Cortex of kidney (tissue), 1 donor: Measurements from ENCODE around the gene ZPR1.
"Not testable (repeated sequence)": the region's sequence is repeated elsewhere in the genome, so short reads cannot be mapped to it uniquely, and the experiment has no call there.

Source experiments
- DNase-seq: peaks from one replicate; lab custom pipeline; 2025; lab: John Stamatoyannopoulos, UW

The ZPR1 gene

GRCh38 chr11:116823031-116823843 is 35.4 kb upstream of the ZPR1 start, which contains the start of gene APOA4:
Gene APOA4 (minus strand): TSS chr11:116823304. CDS start chr11:116823191, 113 bp downstream.
- no peak for DNase-seq

DNA sequence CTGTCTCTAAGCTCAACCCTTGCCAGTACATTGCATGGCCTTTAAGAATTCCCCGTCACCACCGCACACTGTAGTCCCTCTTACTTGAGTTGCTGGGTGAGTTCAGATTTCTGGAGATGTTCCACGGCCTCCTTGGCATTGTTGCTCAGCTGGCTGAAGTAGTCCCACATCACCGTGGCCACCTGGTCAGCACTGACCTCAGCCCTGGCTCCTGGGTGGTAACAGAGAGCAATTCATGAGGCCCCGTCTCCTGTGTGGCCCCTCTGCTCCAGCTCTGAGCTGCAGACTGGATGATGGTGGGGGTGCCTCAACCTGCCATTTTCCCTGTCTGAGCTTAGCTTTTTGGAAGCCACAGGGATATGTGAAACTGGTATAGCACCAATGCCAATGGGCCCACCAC is 34.8 kb upstream of the ZPR1 start:
- DNase-seq, result no peak

- no peak for DNase-seq
Observed at GRCh38 chr11:116821050-116821918, 33.5 kb upstream of the ZPR1 start.

DNA sequence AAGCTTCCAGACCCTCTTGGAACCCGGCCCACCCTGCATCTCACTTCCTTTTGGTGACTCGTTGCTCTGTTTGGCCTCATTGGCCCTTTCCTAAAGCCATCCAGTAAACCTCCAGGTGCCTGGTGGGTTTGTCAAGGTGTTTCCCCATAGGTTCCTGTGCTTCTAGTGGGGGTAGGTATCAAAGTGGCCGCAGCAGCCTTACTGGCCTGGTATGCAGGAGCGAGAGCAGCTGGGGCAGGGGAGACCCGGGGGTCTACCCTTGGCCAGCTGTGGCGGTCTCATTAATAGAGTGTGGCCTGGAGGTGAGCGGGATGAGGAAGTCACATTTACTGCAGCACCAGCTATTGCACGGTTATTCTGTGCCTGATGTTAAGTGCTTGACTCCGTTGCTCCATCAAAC is 31.2 kb upstream of the ZPR1 start:
- no peak for DNase-seq

GRCh38 chr11:116814502-116814901 is 26.7 kb upstream of the ZPR1 start:
- DNase-seq, result no peak

DNA sequence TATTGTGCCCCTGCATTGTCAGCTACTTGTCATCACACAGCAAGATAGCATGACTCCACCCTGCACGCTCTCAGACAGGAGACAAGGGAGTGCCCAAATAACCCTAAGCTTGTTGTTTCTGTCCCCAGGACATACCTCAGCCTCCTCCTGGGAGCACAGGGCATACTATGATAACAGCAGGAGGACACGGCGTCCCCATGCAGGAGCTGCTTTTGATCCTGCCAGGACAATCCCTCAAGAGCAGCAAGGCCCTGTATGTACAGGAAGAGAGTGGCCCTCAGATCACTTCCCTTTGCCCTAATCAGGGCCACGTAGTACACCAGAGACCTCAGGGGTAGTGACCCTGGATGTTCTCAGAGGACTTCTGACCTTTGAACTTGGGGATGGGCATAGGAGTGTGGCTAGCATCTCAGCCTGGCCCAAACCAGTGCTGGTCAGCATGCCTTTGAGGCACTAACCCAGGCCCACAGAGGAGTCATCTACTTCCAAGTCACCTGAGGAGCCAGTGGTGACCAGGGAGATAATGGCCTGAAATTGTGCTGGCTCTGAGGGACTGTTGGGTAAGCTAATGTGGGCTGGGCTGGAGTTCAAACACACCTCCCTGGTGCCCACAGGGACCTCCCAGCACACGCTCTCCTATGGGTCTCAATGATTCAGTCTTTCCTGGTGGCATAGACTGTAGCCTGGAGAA is 26.1 kb upstream of the ZPR1 start:
- no peak for DNase-seq

DNA sequence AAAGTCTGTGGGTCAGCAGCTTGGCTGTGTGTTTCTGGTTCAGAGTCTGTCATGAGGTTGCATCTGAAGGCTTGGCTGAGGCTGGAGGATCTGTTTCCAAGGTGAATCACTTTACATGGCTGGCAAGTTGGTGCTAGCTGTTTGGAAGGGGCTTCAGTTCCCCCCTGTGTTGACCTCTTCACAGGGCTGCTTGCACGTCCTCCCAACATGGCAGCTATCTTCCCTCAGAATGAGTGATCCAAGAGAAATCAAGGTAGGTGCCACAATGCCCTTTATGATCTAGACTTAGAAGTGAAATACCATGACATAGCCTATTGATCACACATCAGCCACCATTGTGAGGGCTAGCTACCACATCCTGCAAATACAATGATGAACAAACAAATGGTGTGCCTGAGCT is 25.3 kb upstream of the ZPR1 start:
- no peak for DNase-seq

DNA sequence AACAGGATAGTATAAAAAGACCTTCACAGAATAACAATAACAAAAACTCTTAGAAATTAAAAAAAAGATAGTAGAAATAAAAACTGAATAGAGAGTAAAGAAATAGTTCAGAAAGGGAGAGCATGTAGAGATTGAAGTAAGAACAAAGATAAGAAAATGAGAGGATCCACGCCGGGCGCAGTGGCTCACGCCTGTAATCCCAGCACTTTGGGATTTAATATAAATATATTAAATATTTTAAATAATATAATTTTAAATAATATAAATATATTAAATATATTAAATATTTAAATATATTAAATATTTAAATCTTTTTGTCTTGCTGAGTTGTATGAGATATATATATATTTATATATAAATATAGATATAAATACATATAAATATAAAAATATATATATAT is 24.3 kb upstream of the ZPR1 start:
- DNase-seq, result no peak

DNA sequence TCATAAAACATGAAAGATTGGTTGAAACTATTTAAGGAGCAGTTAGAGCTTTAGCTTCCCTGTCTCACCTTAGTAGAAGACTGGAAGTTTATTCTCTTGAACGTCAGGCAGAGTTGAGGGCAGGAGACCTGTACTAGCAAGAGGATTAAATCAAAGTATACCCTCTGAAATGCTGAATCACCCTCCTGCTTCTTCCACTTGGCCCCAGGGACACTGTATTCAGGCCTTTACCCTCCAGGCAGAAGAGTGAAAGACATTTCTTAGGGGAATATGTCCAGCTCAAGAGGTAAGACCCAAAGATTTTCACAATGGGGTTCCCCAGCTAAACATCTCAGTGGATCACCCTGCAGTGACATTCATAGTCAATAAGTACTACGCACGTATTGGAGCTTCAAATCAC is 23.4 kb upstream of the ZPR1 start:
- DNase-seq, result no peak

DNA sequence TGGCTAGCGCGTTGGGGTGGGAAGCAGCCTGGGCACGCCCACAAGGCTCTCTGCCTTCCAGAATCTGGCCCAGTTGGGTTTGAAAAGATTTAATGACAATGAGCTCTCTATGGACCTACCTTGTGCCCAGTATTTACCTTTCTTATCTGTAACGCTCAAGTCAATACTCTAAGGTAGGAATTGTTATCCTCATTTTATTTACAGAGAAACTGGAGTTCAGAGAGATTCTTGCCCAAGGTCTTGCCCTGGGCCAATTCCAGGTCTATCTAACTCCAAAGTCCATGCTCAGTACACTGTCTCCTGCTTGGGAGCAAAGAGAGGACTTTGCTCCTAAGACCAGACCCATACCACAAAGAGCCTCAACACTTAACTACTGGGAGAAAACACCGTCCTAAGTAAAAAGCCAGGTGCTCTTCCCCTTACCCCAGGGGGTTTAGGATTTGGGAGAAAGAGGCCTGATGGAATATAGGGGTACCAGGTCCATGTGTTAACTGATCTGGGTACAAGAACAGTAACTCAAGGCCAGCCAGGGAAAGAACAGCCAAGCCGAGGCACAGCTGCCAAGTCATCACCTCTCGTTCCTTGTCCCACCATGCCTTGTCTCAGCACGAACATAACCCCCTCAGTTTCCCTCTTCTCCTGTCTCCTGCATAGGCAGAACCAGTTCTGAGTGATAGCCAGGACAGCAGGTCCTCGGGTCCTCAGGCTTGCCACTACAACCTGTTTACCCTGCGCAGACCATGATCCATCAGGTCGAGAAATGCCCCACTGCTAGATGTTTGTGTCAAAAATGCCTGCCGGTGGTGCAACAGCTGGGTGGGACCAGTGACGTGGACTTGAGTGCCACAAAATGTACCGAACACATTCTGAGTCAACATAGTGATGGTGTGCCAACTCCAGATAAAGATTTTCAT is 20.7 kb upstream of the ZPR1 start:
- no peak for DNase-seq

GRCh38 chr11:116807601-116808261 is 19.9 kb upstream of the ZPR1 start:
- no peak for DNase-seq

- DNase-seq, result no peak
Observed at GRCh38 chr11:116804001-116804400, 16.2 kb upstream of the ZPR1 start.

- not testable (repeated sequence) for DNase-seq
Observed at GRCh38 chr11:116801662-116802061, 13.8 kb upstream of the ZPR1 start.

DNA sequence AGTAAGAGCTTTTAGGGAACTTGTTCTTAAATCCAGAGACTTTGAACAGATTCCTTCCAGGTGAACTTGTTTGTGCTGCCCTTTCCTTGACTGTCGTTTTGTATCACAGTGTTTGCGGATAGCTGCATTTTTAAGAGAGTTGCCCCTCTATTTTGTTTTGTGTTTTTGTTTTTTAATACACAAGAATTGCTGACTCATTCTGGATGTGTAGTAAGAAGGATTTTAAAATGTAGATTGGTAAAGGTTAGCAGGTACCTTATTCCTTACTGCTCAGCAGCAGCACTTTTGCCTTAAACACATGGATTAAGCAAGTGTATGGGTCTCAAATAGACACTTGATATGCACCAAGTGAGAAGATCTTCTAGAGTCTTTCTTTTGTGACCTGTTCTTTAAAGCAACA is 12.8 kb upstream of the ZPR1 start:
- DNase-seq, result no peak

GRCh38 chr11:116798368-116798767 is 10.5 kb upstream of the ZPR1 start:
- DNase-seq, result no peak

GRCh38 chr11:116797816-116798215 is 10.0 kb upstream of the ZPR1 start:
- no peak for DNase-seq

GRCh38 chr11:116796548-116796947 is 8.7 kb upstream of the ZPR1 start:
- no peak for DNase-seq

DNA sequence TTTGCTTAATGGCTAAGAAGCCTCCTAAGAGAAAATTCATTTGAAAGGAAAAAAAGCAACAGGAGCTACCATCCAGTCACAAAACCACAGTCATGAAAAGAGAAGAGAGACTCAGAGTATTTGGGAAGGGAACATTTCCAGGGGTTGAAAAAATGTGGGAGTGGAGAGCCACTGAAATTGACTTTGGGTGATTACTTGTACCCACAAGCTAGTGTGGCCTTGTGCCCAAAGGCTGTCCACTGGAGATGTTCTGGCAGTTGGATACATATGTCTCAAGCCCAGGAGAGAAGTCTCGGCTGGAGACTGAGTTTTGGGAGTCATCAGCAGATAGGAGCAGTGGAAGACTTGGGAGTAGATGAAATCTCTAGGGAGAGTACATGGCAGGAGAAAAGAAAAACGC is 7.0 kb upstream of the ZPR1 start:
- DNase-seq, result no peak

DNA sequence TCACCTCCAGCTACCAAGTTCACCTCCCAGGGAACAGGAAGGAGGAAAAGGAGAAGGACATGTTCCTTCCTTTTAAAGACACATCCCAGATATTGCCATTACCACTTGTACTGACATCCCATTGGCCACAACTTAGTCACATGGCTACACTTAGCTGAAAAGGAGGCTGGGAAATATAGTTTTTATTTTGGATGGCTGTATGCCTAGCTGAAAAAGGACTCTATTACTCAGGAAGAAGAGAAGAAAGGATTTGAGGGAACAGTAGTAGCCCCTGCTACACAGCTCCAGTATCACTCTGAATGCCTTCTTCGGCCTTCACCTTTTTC is 5.9 kb upstream of the ZPR1 start:
- no peak for DNase-seq

DNA sequence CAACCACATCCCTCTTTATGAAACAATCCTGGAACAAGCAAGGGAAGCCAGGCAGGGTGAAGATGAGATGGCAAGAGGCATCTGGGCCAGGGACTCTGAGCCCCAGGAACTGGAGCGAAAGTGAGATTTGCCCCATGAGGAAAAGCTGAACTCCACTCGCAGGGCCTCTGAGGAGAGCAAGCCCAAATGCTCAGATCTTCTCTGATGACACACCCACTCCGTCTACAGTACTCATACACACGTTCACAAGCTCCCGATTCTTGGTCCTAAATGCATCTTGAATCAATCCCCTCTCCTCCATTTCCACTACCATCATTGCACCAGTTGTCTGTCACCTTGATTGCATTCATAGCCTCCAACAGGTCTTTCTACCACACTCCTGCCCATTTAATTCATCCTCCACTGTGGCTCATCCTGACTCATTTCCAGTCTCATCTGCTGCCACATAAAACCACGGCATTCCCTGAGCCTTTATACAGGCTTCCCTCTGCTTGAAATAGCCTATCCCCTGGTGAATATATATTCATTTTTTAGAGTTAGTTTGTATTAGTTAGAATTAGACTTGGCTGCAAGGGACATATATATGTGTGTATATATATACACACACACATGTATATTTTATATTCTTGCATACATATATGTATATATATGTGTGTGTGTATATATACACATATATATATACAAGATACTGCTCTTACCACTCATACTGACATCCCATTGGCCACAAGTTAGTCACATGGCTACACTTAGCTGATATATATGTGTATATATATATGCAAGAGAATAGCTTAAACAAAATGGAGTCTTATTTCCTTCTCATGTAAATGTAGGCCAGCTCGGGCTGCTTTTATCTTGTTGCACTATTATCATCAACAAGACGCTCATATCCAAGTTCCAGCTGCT is 5.3 kb upstream of the ZPR1 start:
- DNase-seq, result no peak
